Heart left ventricle (tissue), 16 donors: Measurements from ENCODE around the gene KRT85. TPM values are rescaled to one million over a fixed set of nuclear protein-coding genes. Genes with fewer than 3 reads are reported as not detected.
"Not testable (repeated sequence)": the region's sequence is repeated elsewhere in the genome, so short reads cannot be mapped to it uniquely, and the experiment has no call there.

Source experiments
- ATAC-seq, 4 donors: fragments of 200-7000 bp; cut with Tn5 transposase; one replicate each; pipeline ENCODE4 v1.9.1; 2020 to 2022; ENCODE audit warnings: moderate library complexity in 4 of 4, mild to moderate bottlenecking in 3 of 4, moderate number of reproducible peaks in 1 of 4
- DNase-seq, 5 donors: peaks; one replicate each; pipeline ENCODE4 v3.0.0-alpha.2; 2020
- H3K27ac ChIP-seq, 12 donors: fragments of 200-600 bp; sonication (generic) in 4 of 12; one replicate each; pipeline versions ENCODE4 v1.5.0 to v1.8.0; 2016 to 2022; ENCODE audit warnings: mild to moderate bottlenecking in 2 of 12
- H3K27me3 ChIP-seq, 9 donors: fragments of 200-600 bp; sonication (generic) in 2 of 9; one replicate each; pipeline versions ENCODE4 v1.5.1 to v1.8.0; 2016 to 2022; ENCODE audit warnings: mild to moderate bottlenecking in 3 of 9
- H3K36me3 ChIP-seq, 9 donors: fragments of 200-600 bp; sonication (generic) in 2 of 9; one replicate each; pipeline versions ENCODE4 v1.5.0 to v1.8.0; 2018 to 2022; ENCODE audit warnings: mild to moderate bottlenecking in 2 of 9
- H3K4me1 ChIP-seq, 12 donors: fragments of 200-600 bp; sonication (generic) in 4 of 12; one replicate each; pipeline versions ENCODE4 v1.5.0 to v1.8.0; 2016 to 2022; ENCODE audit warnings: mild to moderate bottlenecking in 3 of 12
- H3K4me3 ChIP-seq, 12 donors: fragments of 200-600 bp; sonication (generic) in 4 of 12; one replicate each; pipeline versions ENCODE4 v1.5.0 to v1.8.0; 2017 to 2022; ENCODE audit warnings: mild to moderate bottlenecking in 9 of 12, moderate library complexity in 4 of 12
- H3K9me3 ChIP-seq, 12 donors: fragments of 200-600 bp; sonication (generic) in 4 of 12; one replicate each; pipeline versions ENCODE4 v1.5.0 to v1.8.0; 2016 to 2022; ENCODE audit warnings: mild to moderate bottlenecking in 1 of 12
- POLR2A ChIP-seq, 2 donors: fragments of 450-650 bp; IDR thresholded peaks; one replicate each; pipeline ENCODE4 v1.6.1; 2017; ENCODE audit warnings: antibody characterized with exemption in 2 of 2, mild to moderate bottlenecking in 2 of 2, moderate library complexity in 2 of 2
- WGBS, 4 donors: extraction: QIAGEN DNeasy Blood & Tissue Kit in 2 of 4; methylation state at CpG; one replicate each; pipeline versions ENCODE4 v1.1.5 to v1.1.7; 2013 to 2018; 5-methylcytosine and 5-hydroxymethylcytosine counted together
- intact Hi-C, 10 donors: fragments of 100-400 bp; cut with DNase I; formaldehyde crosslinking; loops; one replicate each; pipeline versions ENCODE4 v1.11.1 to v1.14.2; 2022
- polyA plus RNA-seq, 2 donors: library from polyadenylated mRNA; stranded (reverse); fragments of 200-250 nt; gene quantifications; one replicate each; pipeline ENCODE4 v1.2.3, GENCODE V29; 2013
- total RNA-seq, 9 donors: library from RNA; depleted of rRNA in 2 of 9; stranded (reverse); fragments of >200 nt in 2 of 9; fragmentation: NEBNext Ultra II Directional in 3 of 9; extraction: Animal tissue kit (Norgen Biotek cat#: 25700) in 3 of 9; gene quantifications; one replicate each; pipeline versions ENCODE4 v1.1.0 to v1.2.4, GENCODE V29; 2016 to 2023
- TF ChIP-seq, protein P1 (sequence below), 12 donors: fragments of 200-600 bp; sonication (generic) in 4 of 12; IDR thresholded peaks; one replicate each; pipeline versions ENCODE4 v1.5.0 to v1.8.0; 2018 to 2022; ENCODE audit warnings: antibody characterized with exemption in 12 of 12, mild to moderate bottlenecking in 5 of 12
- donor health status: ischemic (EF 13 %, LVEDD 7.1; RV severe dilation, severe dysfunction).
- donor health status: healthy with polysubstance abuse.
- donor health status: DM: no; HTN: yes; CAD: no.
- donor health status: DM: no; HTN: no; CAD: no.
- donor health status: ischemic (EF 25% LVEDD 6.9; RV normal size, moderate dysfunction).
- donor health status: ischemic (EF 25% LVEDD 5.7; RV mildly dilated, moderate dysfunction).
- donor health status: healthy.
- donor health status: DM: yes; HTN: yes; CAD: no.
- donor health status: ischemic (EF 35%, LVEDD 5.7; RV mildly dilated, moderate dysfunction).
- donor health status: nonischemic (EF 11% LVEDD 7.7; RV severe dilation, severe dysfunction).
- donor health status: DM: yes; HTN: yes; CAD: no.
- donor health status: PGD.
- donor health status: ischemic (EF 29% LVEDD 5.4; RV normal size, mild dysfunction).
- donor health status: nonischemic (EF 23%, LVEDD 6.1; RV moderate dilation, normal function).

The KRT85 gene
- total and polyA plus RNA-seq, 11 donors, result not detected

- no peak overlapping the region for H3K27ac ChIP-seq
- TF ChIP-seq POLR2A (IDR thresholded peaks at IDR 0.05), result no peak
- TF ChIP-seq, protein P1, sequence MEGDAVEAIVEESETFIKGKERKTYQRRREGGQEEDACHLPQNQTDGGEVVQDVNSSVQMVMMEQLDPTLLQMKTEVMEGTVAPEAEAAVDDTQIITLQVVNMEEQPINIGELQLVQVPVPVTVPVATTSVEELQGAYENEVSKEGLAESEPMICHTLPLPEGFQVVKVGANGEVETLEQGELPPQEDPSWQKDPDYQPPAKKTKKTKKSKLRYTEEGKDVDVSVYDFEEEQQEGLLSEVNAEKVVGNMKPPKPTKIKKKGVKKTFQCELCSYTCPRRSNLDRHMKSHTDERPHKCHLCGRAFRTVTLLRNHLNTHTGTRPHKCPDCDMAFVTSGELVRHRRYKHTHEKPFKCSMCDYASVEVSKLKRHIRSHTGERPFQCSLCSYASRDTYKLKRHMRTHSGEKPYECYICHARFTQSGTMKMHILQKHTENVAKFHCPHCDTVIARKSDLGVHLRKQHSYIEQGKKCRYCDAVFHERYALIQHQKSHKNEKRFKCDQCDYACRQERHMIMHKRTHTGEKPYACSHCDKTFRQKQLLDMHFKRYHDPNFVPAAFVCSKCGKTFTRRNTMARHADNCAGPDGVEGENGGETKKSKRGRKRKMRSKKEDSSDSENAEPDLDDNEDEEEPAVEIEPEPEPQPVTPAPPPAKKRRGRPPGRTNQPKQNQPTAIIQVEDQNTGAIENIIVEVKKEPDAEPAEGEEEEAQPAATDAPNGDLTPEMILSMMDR (IDR thresholded peaks at IDR 0.05), result no peak
- H3K36me3 ChIP-seq, result no peaks in the 10 kb centered on the region
- 81 to 87% (median 84%) methylated on average over 11 of the region's 11 CpGs for WGBS, 4 donors
- intact Hi-C loops, result no loop called here
- ATAC-seq, result no peak
- H3K27me3 ChIP-seq, result peaks cover 7 to 45% (median 18%) of the 10 kb centered on the region in 9 donors
- DNase-seq, result no peak
- H3K9me3 ChIP-seq, result no peaks in the 10 kb centered on the region
- H3K4me3 ChIP-seq, result no peak overlapping the region
- H3K4me1 ChIP-seq, result no peaks in the 10 kb centered on the region
Measured at GRCh38 chr12:52316701-52317100, 50.6 kb downstream of the KRT85 start.

GRCh38 chr12:52316290-52316689 lies 51.0 kb downstream of the KRT85 start:
- 81 to 95% (median 86%) methylated on average over 9 of the region's 9 CpGs for WGBS, 4 donors
- Histone ChIP-seq H3K27me3 (peaks cover 7 to 41% (median 15%) of the 10 kb centered on the region in 9 donors), H3K4me3 (no peak overlapping the region), H3K27ac (no peak overlapping the region), H3K9me3 (no peaks in the 10 kb centered on the region), H3K4me1 (peaks cover 0 to 2% (median 0%) of the 10 kb centered on the region in 12 donors), H3K36me3 (no peaks in the 10 kb centered on the region)
- DNase-seq (no peak), ATAC-seq (no peak)
- TF ChIP-seq POLR2A (IDR thresholded peaks at IDR 0.05), result no peak
- TF ChIP-seq, protein P1 (IDR thresholded peaks at IDR 0.05), result no peak
- intact Hi-C loops, result no loop called here

- H3K27ac ChIP-seq, H3K9me3 ChIP-seq, ATAC-seq, DNase-seq, H3K4me1 ChIP-seq, H3K36me3 ChIP-seq, intact Hi-C loops, H3K4me3 ChIP-seq: not testable (repeated sequence)
- 51 to 88% (median 52%) methylated on average over 4 to 9 of the region's 9 CpGs for WGBS, 4 donors
- TF ChIP-seq, protein P1 (IDR thresholded peaks at IDR 0.05), result peak in 5 of 12 donors; percentile 7 to 19 (median 13)
- peaks cover 2 to 36% (median 9%) of the 10 kb centered on the region in 9 donors for H3K27me3 ChIP-seq
Measured at GRCh38 chr12:52315721-52316120, 51.6 kb downstream of the KRT85 start.

- H3K4me3 ChIP-seq, result no peak overlapping the region
- no peaks in the 10 kb centered on the region for H3K36me3 ChIP-seq
- no peaks in the 10 kb centered on the region for H3K9me3 ChIP-seq
- ATAC-seq (no peak), DNase-seq (peak in 1 of 5 donors; percentile 2)
- H3K4me1 ChIP-seq, result peaks cover 0 to 4% (median 0%) of the 10 kb centered on the region in 12 donors
- H3K27me3 ChIP-seq, result peaks cover 0 to 34% (median 3%) of the 10 kb centered on the region in 9 donors
- 74 to 84% (median 80%) methylated on average over 12 to 13 of the region's 13 CpGs for WGBS, 4 donors
- intact Hi-C loops, result no loop called here
- TF ChIP-seq, protein P1 (IDR thresholded peaks at IDR 0.05), result no peak
- no peak for TF ChIP-seq POLR2A (IDR thresholded peaks at IDR 0.05)
- no peak overlapping the region for H3K27ac ChIP-seq
Measured at GRCh38 chr12:52314511-52314910, 52.8 kb downstream of the KRT85 start.
